Measurements from ENCODE around the gene ABL1.

Gene ABL1

GRCh38 chr9:130885484-130886375, 50.7 kb downstream of the ABL1 start:
- H3F3A ChIP-seq (ENCODE audit: control insufficient read depth, insufficient read depth) = no peaks in the 10 kb centered on the region
- H3K79me2 ChIP-seq (ENCODE audit: control insufficient read depth, low read length) = no peaks in the 10 kb centered on the region
- H3K36me3 ChIP-seq (ENCODE audit: control insufficient read depth, low read length) = peaks cover 28% of the 10 kb centered on the region
- no peaks in the 10 kb centered on the region for H3K4me1 ChIP-seq (ENCODE audit: control insufficient read depth, low read length)
- H3K27ac ChIP-seq (ENCODE audit: low read depth, low read length) = no peak overlapping the region
- H4K20me1 ChIP-seq (ENCODE audit: control insufficient read depth, insufficient read depth, low read depth, low read length) = no peaks in the 10 kb centered on the region
- H3K4me2 ChIP-seq (ENCODE audit: low read length) = no peak overlapping the region
- no peaks in the 10 kb centered on the region for H3K27me3 ChIP-seq (ENCODE audit: control insufficient read depth, low read length)
- TF ChIP-seq EZH2phosphoT487 (IDR thresholded peaks at IDR 0.05; ENCODE audit: borderline replicate concordance, low read length) (no peak), CTCF (IDR thresholded peaks at IDR 0.05; ENCODE audit: low read depth, low read length, poor library complexity, severe bottlenecking) (no peak)
- no peaks in the 10 kb centered on the region for H3K9me2 ChIP-seq (replicated peaks; ENCODE audit: control insufficient read depth, low read length)
- H3K9me3 ChIP-seq (ENCODE audit: control insufficient read depth, insufficient read depth, low read length) = no peaks in the 10 kb centered on the region
- H3K4me3 ChIP-seq (ENCODE audit: low read length) = no peak overlapping the region

- H3K79me2 ChIP-seq (ENCODE audit: control insufficient read depth, low read length) = no peaks in the 10 kb centered on the region
- no peaks in the 10 kb centered on the region for H4K20me1 ChIP-seq (ENCODE audit: control insufficient read depth, insufficient read depth, low read depth, low read length)
- H3K27ac ChIP-seq (ENCODE audit: low read depth, low read length) = no peak overlapping the region
- TF ChIP-seq EZH2phosphoT487 (IDR thresholded peaks at IDR 0.05; ENCODE audit: borderline replicate concordance, low read length) (no peak), CTCF (IDR thresholded peaks at IDR 0.05; ENCODE audit: low read depth, low read length, poor library complexity, severe bottlenecking) (no peak)
- H3K4me3 ChIP-seq (ENCODE audit: low read length) = no peak overlapping the region
- no peaks in the 10 kb centered on the region for H3K9me3 ChIP-seq (ENCODE audit: control insufficient read depth, insufficient read depth, low read length)
- peaks cover 18% of the 10 kb centered on the region for H3K36me3 ChIP-seq (ENCODE audit: control insufficient read depth, low read length)
- H3K9me2 ChIP-seq (replicated peaks; ENCODE audit: control insufficient read depth, low read length) = no peaks in the 10 kb centered on the region
- no peak overlapping the region for H3K4me2 ChIP-seq (ENCODE audit: low read length)
- H3K4me1 ChIP-seq (ENCODE audit: control insufficient read depth, low read length) = no peaks in the 10 kb centered on the region
- H3K27me3 ChIP-seq (ENCODE audit: control insufficient read depth, low read length) = no peaks in the 10 kb centered on the region
- no peaks in the 10 kb centered on the region for H3F3A ChIP-seq (ENCODE audit: control insufficient read depth, insufficient read depth)
Observed at GRCh38 chr9:130886981-130887380, 51.9 kb downstream of the ABL1 start.

- Histone ChIP-seq H3F3A (ENCODE audit: control insufficient read depth, insufficient read depth) (no peaks in the 10 kb centered on the region), H3K36me3 (ENCODE audit: control insufficient read depth, low read length) (peaks cover 16% of the 10 kb centered on the region), H3K4me1 (ENCODE audit: control insufficient read depth, low read length) (no peaks in the 10 kb centered on the region), H3K4me3 (ENCODE audit: low read length) (no peak overlapping the region), H3K27ac (ENCODE audit: low read depth, low read length) (no peak overlapping the region), H3K4me2 (ENCODE audit: low read length) (no peak overlapping the region), H3K79me2 (ENCODE audit: control insufficient read depth, low read length) (no peaks in the 10 kb centered on the region), H4K20me1 (ENCODE audit: control insufficient read depth, insufficient read depth, low read depth, low read length) (no peaks in the 10 kb centered on the region), H3K9me2 (replicated peaks; ENCODE audit: control insufficient read depth, low read length) (no peaks in the 10 kb centered on the region), H3K27me3 (ENCODE audit: control insufficient read depth, low read length) (no peaks in the 10 kb centered on the region), H3K9me3 (ENCODE audit: control insufficient read depth, insufficient read depth, low read length) (no peaks in the 10 kb centered on the region)
- TF ChIP-seq EZH2phosphoT487 (IDR thresholded peaks at IDR 0.05; ENCODE audit: borderline replicate concordance, low read length) = no peak
- no peak for TF ChIP-seq CTCF (IDR thresholded peaks at IDR 0.05; ENCODE audit: low read depth, low read length, poor library complexity, severe bottlenecking)
Observed at GRCh38 chr9:130887494-130888144, 52.6 kb downstream of the ABL1 start.
